SU-DHL-6 (cell line): ENCODE data around the gene OR6J1.
"Not testable (repeated sequence)": the region's sequence is repeated elsewhere in the genome, so short reads cannot be mapped to it uniquely, and the experiment has no call there.

ENCODE experiments used
- H2AFZ ChIP-seq: fragments of 200-600 bp; sonication (generic); 2 replicates; pipeline ENCODE4 v1.6.1; 2014; ENCODE audit warnings: low read depth, mild to moderate bottlenecking, moderate library complexity, mixed read lengths, antibody characterized with exemption, low read length; ENCODE audit not compliant: severe bottlenecking
- H3F3A ChIP-seq: fragments of 200-600 bp; shearing (Covaris generic); 2 replicates; pipeline ENCODE4 v1.6.0; 2016; ENCODE audit warnings: antibody characterized with exemption, mild to moderate bottlenecking; ENCODE audit not compliant: insufficient read depth
- H3K27ac ChIP-seq: fragments of 200-600 bp; sonication (generic); 2 replicates; pipeline ENCODE4 v1.5.1; 2016; ENCODE audit warnings: low read depth, mild to moderate bottlenecking, low read length, moderate library complexity, mixed read lengths
- H3K27me3 ChIP-seq: fragments of 200-600 bp; sonication (generic), shearing (Covaris generic); 2 replicates; pipeline ENCODE4 v1.6.0; 2014; ENCODE audit warnings: mild to moderate bottlenecking, low read length
- H3K36me3 ChIP-seq: fragments of 200-600 bp; sonication (generic); 2 replicates; pipeline ENCODE4 v1.6.1; 2014; ENCODE audit warnings: mild to moderate bottlenecking, low read length, mixed read lengths
- H3K4me2 ChIP-seq: fragments of 300-600, 200-600 bp; shearing (Covaris generic), sonication (generic); 2 replicates; pipeline ENCODE4 v1.6.0; 2014; ENCODE audit warnings: low read length, low read depth, mild to moderate bottlenecking; ENCODE audit not compliant: poor library complexity, severe bottlenecking
- H3K4me3 ChIP-seq: fragments of 200-600 bp; sonication (generic); 2 replicates; pipeline ENCODE4 v1.5.1; 2014; ENCODE audit warnings: antibody characterized with exemption, low read length, mild to moderate bottlenecking, mixed read lengths; ENCODE audit not compliant: insufficient read depth, poor library complexity, severe bottlenecking
- H3K79me2 ChIP-seq: fragments of 200-600 bp; sonication (generic); 2 replicates; pipeline ENCODE4 v1.6.1; 2014; ENCODE audit warnings: mild to moderate bottlenecking, low read length, moderate library complexity; ENCODE audit not compliant: insufficient read depth
- H3K9ac ChIP-seq: fragments of 200-600 bp; sonication (generic); 2 replicates; pipeline ENCODE4 v1.7.0; 2014; ENCODE audit warnings: mild to moderate bottlenecking, low read length
- H3K9me2 ChIP-seq: fragments of 200-600 bp; sonication (generic); replicated peaks from 2 replicates; pipeline ENCODE4 v1.6.1; 2014; ENCODE audit warnings: low read length; ENCODE audit not compliant: insufficient read depth
- H3K9me3 ChIP-seq: fragments of 200-600 bp; sonication (generic); 2 replicates; pipeline ENCODE4 v1.6.1; 2014; ENCODE audit warnings: low read length, mixed read lengths; ENCODE audit not compliant: insufficient read depth
- H4K20me1 ChIP-seq: fragments of 200-600 bp; sonication (generic); 2 replicates; pipeline ENCODE4 v1.6.1; 2014; ENCODE audit warnings: low read depth, mild to moderate bottlenecking, antibody characterized with exemption, low read length, moderate library complexity, mixed read lengths
- CTCF ChIP-seq: fragments of 200-600 bp; sonication (generic); IDR thresholded peaks from one replicate; pipeline ENCODE4 v1.5.1; 2017; ENCODE audit warnings: antibody characterized with exemption, mild to moderate bottlenecking, low read length, moderate library complexity; ENCODE audit not compliant: insufficient read depth, poor library complexity, severe bottlenecking
- EZH2phosphoT487 ChIP-seq: fragments of 200-600 bp; sonication (generic), shearing (Covaris generic); conservative IDR thresholded peaks from 2 replicates; pipeline ENCODE4 v1.6.1; 2018; ENCODE audit warnings: mild to moderate bottlenecking, antibody characterized with exemption, low read length, moderate library complexity, mixed read lengths

Gene OR6J1

GRCh38 chr14:22641846-22642245 is 2.3 kb downstream of the OR6J1 start:
- H3K36me3 ChIP-seq: no peaks in the 10 kb centered on the region
- no peaks in the 10 kb centered on the region for H3K9me3 ChIP-seq
- no peak overlapping the region for H2AFZ ChIP-seq
- no peak for TF ChIP-seq CTCF
- TF ChIP-seq EZH2phosphoT487: no peak
- no peaks in the 10 kb centered on the region for H3K27me3 ChIP-seq
- H4K20me1 ChIP-seq: no peaks in the 10 kb centered on the region
- no peak overlapping the region for H3K27ac ChIP-seq
- no peaks in the 10 kb centered on the region for H3F3A ChIP-seq
- H3K79me2 ChIP-seq: no peaks in the 10 kb centered on the region
- no peak overlapping the region for H3K9ac ChIP-seq
- H3K9me2 ChIP-seq: no peaks in the 10 kb centered on the region
- H3K4me3 ChIP-seq: no peak overlapping the region
- no peak overlapping the region for H3K4me2 ChIP-seq

GRCh38 chr14:22640192-22640591 is 4.0 kb downstream of the OR6J1 start:
- Histone ChIP-seq H3K9me3 (no peaks in the 10 kb centered on the region), H3K36me3 (no peaks in the 10 kb centered on the region), H3K27me3 (no peaks in the 10 kb centered on the region), H3K9ac (no peak overlapping the region), H2AFZ (no peak overlapping the region), H3K9me2 (no peaks in the 10 kb centered on the region), H3K27ac (no peak overlapping the region), H3F3A (no peaks in the 10 kb centered on the region), H4K20me1 (no peaks in the 10 kb centered on the region), H3K79me2 (no peaks in the 10 kb centered on the region), H3K4me2 (no peak overlapping the region), H3K4me3 (no peak overlapping the region)
- TF ChIP-seq EZH2phosphoT487: no peak
- no peak for TF ChIP-seq CTCF

DNA sequence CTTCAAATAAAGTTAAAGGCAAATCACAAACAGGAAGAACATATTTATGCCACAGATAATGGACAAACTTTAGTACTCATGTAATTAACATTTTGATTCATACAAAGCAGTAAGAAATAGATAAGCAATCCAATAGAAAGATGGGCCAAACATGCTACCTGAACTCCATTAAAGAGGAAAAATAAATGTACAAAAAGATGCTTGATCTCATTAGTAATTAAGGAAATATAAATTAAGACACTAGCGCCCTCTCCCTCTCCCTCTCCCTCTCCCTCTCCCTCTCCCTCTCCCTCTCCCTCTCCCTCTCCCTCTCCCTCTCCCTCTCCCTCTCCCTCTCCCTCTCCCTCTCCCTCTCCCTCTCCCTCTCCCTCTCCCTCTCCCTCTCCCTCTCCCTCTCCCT is 8.2 kb downstream of the OR6J1 start:
- not testable (repeated sequence) for H2AFZ ChIP-seq, H3K9me2 ChIP-seq, H3K9ac ChIP-seq, H3K4me2 ChIP-seq, H3K9me3 ChIP-seq, H3K27ac ChIP-seq, H3K27me3 ChIP-seq, H3K36me3 ChIP-seq, H4K20me1 ChIP-seq, H3K79me2 ChIP-seq, H3K4me3 ChIP-seq, H3F3A ChIP-seq

- Histone ChIP-seq H3K36me3 (no peaks in the 10 kb centered on the region), H3K9me3 (0 out of 2 replicates have a peak, but pooled peaks cover 9% of the 10 kb centered on the region), H3K4me2 (no peak overlapping the region), H3K27me3 (no peaks in the 10 kb centered on the region), H3K79me2 (no peaks in the 10 kb centered on the region), H3F3A (no peaks in the 10 kb centered on the region), H4K20me1 (no peaks in the 10 kb centered on the region), H3K9ac (no peak overlapping the region), H2AFZ (no peak overlapping the region), H3K9me2 (no peaks in the 10 kb centered on the region), H3K4me3 (no peak overlapping the region), H3K27ac (no peak overlapping the region)
- no peak for TF ChIP-seq CTCF
- no peak for TF ChIP-seq EZH2phosphoT487
These were observed 9.8 kb downstream of the OR6J1 start for GRCh38 chr14:22634233-22634900.
